Osteoblast (primary cell): ENCODE measurements around the gene MAP2K5. TPM values are rescaled to one million over a fixed set of nuclear protein-coding genes. Genes with fewer than 3 reads are reported as not detected.

Source experiments
- DNase-seq: peaks from one replicate; pipeline ENCODE4 v3.0.0; 2011; ENCODE audit warnings: low spot score, mixed read lengths; ENCODE audit not compliant: insufficient read length; ENCODE audit errors: missing footprints
- H2AFZ ChIP-seq: 2 replicates; pipeline ENCODE4 v1.6.0; 2011; ENCODE audit warnings: mild to moderate bottlenecking, low read length
- H3K27ac ChIP-seq: 2 replicates; pipeline ENCODE4 v1.5.1; 2011; ENCODE audit warnings: mild to moderate bottlenecking, low read depth, low read length, moderate library complexity
- H3K27me3 ChIP-seq: 2 replicates; pipeline ENCODE4 v1.6.0; 2012; ENCODE audit warnings: mild to moderate bottlenecking, control low read depth, inconsistent platforms, low read length, moderate library complexity; ENCODE audit not compliant: insufficient read depth
- H3K36me3 ChIP-seq: 2 replicates; pipeline ENCODE4 v1.5.1; 2011; ENCODE audit warnings: mild to moderate bottlenecking, low read length, control low read depth, moderate library complexity; ENCODE audit not compliant: insufficient read depth
- H3K4me1 ChIP-seq: 2 replicates; pipeline ENCODE4 v1.5.1; 2011; ENCODE audit warnings: mild to moderate bottlenecking, low read length, control low read depth, moderate library complexity; ENCODE audit not compliant: insufficient read depth
- H3K4me2 ChIP-seq: 2 replicates; pipeline ENCODE4 v1.6.0; 2011; ENCODE audit warnings: mild to moderate bottlenecking, low read length; ENCODE audit not compliant: insufficient read depth
- H3K4me3 ChIP-seq: fragments of 200-600 bp; sonication (generic); 3 replicates; pipeline ENCODE4 v1.5.1; 2012; ENCODE audit warnings: mild to moderate bottlenecking, low read length, inconsistent platforms; ENCODE audit not compliant: insufficient read depth
- H3K79me2 ChIP-seq: 2 replicates; pipeline ENCODE4 v1.6.0; 2012; ENCODE audit warnings: mild to moderate bottlenecking, low read length, control low read depth, inconsistent platforms; ENCODE audit not compliant: insufficient read depth
- H3K9me3 ChIP-seq: 2 replicates; pipeline ENCODE4 v1.5.1; 2011; ENCODE audit warnings: low read depth, low read length, control low read depth
- H4K20me1 ChIP-seq: 2 replicates; pipeline ENCODE4 v1.6.0; 2012; ENCODE audit warnings: mild to moderate bottlenecking, low read length, control low read depth; ENCODE audit not compliant: insufficient read depth
- total RNA-seq: library from RNA; depleted of rRNA; stranded (reverse); fragments of >200 nt; gene quantifications from 2 replicates; pipeline ENCODE4 v1.2.3, GENCODE V29; 2012
- TF ChIP-seq, protein P1 (sequence below): IDR thresholded peaks from 2 replicates; pipeline ENCODE4 v1.5.1; 2011; ENCODE audit warnings: mild to moderate bottlenecking, low read depth, low read length, moderate library complexity; ENCODE audit errors: extremely low read depth

MAP2K5 gene
- total RNA-seq, 1 donor, result 10.1 TPM

DNA sequence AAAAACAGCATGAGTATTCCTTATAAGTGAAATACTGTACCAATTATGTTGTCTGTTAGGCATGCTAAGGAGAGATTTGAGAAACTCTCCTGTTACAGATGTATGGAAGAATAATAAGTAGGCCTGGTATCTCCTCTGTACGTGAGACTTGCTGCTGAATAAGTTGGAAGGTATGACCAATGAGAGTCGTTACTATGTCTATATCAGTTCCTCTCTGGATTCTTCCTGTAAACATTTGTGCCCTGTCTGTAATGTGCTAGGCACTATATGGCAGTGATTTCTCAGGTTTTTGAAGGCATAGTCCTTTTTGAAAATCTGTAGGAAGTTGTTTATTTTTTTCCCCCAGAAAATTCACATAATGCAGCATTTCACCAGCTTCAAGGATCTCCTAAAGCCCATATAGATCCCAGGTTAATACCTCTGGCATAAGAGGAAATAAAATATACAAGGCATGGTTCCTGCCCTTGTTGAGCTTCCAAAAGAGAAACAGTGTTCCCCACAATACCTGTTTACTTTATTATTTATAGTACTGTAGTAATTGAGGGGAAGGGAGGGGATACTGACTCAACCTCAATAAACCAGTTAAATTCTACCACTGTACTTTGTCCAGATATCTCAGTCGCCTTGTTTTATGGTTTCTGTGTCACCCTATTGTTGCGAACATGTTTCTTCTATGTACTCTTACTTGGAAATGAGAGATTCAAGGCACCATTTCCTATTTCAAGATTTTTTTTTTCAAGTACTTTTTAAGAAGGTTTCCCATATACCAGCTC, 28.6 kb downstream of the MAP2K5 start:
- H3K27me3 ChIP-seq, result no peaks in the 10 kb centered on the region
- DNase-seq, result no peak
- no peaks in the 10 kb centered on the region for H3K79me2 ChIP-seq
- H3K4me1 ChIP-seq, result no peaks in the 10 kb centered on the region
- H3K4me3 ChIP-seq, result no peak overlapping the region
- H3K4me2 ChIP-seq, result no peak overlapping the region
- no peak overlapping the region for H3K27ac ChIP-seq
- H3K36me3 ChIP-seq, result no peaks in the 10 kb centered on the region
- no peaks in the 10 kb centered on the region for H3K9me3 ChIP-seq
- no peak overlapping the region for H2AFZ ChIP-seq
- H4K20me1 ChIP-seq, result no peaks in the 10 kb centered on the region
- TF ChIP-seq, protein P1, sequence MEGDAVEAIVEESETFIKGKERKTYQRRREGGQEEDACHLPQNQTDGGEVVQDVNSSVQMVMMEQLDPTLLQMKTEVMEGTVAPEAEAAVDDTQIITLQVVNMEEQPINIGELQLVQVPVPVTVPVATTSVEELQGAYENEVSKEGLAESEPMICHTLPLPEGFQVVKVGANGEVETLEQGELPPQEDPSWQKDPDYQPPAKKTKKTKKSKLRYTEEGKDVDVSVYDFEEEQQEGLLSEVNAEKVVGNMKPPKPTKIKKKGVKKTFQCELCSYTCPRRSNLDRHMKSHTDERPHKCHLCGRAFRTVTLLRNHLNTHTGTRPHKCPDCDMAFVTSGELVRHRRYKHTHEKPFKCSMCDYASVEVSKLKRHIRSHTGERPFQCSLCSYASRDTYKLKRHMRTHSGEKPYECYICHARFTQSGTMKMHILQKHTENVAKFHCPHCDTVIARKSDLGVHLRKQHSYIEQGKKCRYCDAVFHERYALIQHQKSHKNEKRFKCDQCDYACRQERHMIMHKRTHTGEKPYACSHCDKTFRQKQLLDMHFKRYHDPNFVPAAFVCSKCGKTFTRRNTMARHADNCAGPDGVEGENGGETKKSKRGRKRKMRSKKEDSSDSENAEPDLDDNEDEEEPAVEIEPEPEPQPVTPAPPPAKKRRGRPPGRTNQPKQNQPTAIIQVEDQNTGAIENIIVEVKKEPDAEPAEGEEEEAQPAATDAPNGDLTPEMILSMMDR, result no peak

DNA sequence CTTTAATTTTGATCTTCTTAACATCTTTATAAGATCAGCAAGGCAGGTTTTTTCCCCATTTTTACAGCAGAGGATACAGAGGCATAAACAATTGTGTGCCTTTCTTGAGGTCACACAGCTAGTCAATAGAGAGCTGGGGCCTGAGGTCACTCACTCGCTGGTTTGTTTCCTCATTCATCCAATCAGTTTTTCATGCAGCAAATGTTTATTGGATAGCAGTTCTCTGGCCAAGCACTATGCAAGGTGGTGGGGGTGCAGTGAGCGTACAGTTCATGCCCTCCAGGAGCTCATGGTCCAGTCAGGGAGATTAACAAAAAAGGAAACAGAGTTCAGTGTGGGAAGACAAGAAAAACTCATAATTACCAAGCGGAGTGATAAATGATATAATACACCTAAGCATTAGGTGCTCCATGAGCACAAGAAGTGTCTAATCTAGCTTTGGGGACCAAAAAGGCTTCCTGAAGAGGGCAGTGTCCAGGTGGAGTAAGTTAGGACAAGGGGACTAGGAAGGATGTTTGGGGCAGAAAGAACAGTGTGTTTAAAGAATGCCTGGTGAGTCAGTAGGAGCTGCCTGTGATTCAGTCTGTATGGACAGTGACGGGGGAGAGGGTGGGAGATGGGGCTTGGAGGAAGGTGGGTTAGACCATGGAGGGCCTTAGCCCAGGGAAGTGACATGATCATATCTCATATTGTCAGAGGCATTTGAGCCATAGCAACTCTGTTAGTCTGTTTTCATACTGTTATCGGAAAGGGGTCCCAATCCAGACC, 29.3 kb downstream of the MAP2K5 start:
- Histone ChIP-seq H3K4me1 (no peaks in the 10 kb centered on the region), H3K4me3 (no peak overlapping the region), H3K4me2 (no peak overlapping the region), H2AFZ (no peak overlapping the region), H3K79me2 (no peaks in the 10 kb centered on the region), H3K36me3 (no peaks in the 10 kb centered on the region), H3K27ac (no peak overlapping the region), H4K20me1 (no peaks in the 10 kb centered on the region), H3K27me3 (no peaks in the 10 kb centered on the region), H3K9me3 (no peaks in the 10 kb centered on the region)
- TF ChIP-seq, protein P1, result no peak
- DNase-seq, result no peak

DNA sequence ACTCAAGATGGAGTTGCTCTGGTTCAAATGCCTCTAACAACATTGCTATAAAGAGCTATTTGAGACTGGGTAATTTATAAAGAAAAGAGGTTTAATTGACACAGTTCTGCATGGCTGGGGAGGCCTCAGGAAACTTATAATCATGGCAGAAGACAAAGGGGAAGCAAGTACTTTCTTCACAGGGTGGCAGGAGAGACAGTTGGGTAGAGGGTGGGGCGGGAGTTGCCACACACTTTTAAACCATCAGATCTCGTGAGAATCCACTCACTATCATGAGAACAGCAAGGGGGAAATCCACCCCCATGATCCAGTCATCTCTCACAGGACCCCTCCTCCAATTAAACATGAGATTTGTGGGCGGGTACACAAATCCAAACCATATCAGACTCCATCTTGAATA, 30.7 kb downstream of the MAP2K5 start:
- H3K4me3 ChIP-seq, result no peak overlapping the region
- no peaks in the 10 kb centered on the region for H4K20me1 ChIP-seq
- H3K4me1 ChIP-seq, result no peaks in the 10 kb centered on the region
- no peaks in the 10 kb centered on the region for H3K9me3 ChIP-seq
- H2AFZ ChIP-seq, result no peak overlapping the region
- H3K79me2 ChIP-seq, result no peaks in the 10 kb centered on the region
- no peak overlapping the region for H3K27ac ChIP-seq
- no peak overlapping the region for H3K4me2 ChIP-seq
- TF ChIP-seq, protein P1, result no peak
- H3K27me3 ChIP-seq, result no peaks in the 10 kb centered on the region
- DNase-seq, result no peak
- H3K36me3 ChIP-seq, result no peaks in the 10 kb centered on the region

DNA sequence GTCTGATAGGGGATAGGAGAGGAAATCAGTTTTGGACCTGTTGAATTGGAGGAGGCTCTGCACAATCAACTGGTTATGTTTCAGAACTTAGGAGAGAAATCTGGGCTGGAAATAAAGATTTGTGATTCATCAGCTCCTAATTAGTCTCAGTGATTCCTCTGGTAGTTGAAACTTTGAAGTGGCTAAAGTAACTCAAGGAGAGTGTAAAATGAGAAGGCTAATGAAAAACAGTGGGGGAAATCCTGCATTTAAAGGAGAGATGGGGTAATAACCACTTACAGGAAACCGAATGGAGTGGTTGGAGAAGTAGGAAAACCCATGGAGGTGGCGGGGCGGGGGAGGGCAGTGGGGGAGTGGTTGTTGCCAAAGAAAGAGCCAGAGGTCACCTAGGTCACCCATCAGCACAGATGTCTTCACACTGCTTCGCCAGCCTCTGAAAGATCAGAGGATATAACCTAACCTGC, 32.6 kb downstream of the MAP2K5 start:
- no peak overlapping the region for H2AFZ ChIP-seq
- H3K27ac ChIP-seq, result no peak overlapping the region
- no peak overlapping the region for H3K4me2 ChIP-seq
- no peaks in the 10 kb centered on the region for H3K9me3 ChIP-seq
- H3K79me2 ChIP-seq, result no peaks in the 10 kb centered on the region
- no peaks in the 10 kb centered on the region for H3K4me1 ChIP-seq
- no peaks in the 10 kb centered on the region for H4K20me1 ChIP-seq
- no peak for DNase-seq
- H3K4me3 ChIP-seq, result no peak overlapping the region
- H3K36me3 ChIP-seq, result no peaks in the 10 kb centered on the region
- H3K27me3 ChIP-seq, result no peaks in the 10 kb centered on the region
- TF ChIP-seq, protein P1, result no peak
